OCI-LY1 (cell line): ENCODE measurements around the gene VMAC.

Source experiments
- H2AFZ ChIP-seq: fragments of 200-600 bp; sonication (generic), shearing (Covaris generic); 2 replicates; pipeline ENCODE4 v1.6.0; 2014; ENCODE audit warnings: antibody characterized with exemption, mild to moderate bottlenecking, low read length
- H3F3A ChIP-seq: fragments of 200-600 bp; sonication (generic), shearing (Covaris generic); 2 replicates; pipeline ENCODE4 v1.6.0; 2014; ENCODE audit warnings: mild to moderate bottlenecking, antibody characterized with exemption, low read length, moderate library complexity; ENCODE audit not compliant: insufficient read depth
- H3K27ac ChIP-seq: fragments of 200-600 bp; sonication (generic); 2 replicates; pipeline ENCODE4 v1.5.1; 2014; ENCODE audit warnings: low read length, mixed run types, mild to moderate bottlenecking, low read depth; ENCODE audit not compliant: poor library complexity, severe bottlenecking
- H3K27me3 ChIP-seq: fragments of 200-600 bp; sonication (generic); 2 replicates; pipeline ENCODE4 v1.6.0; 2014; ENCODE audit warnings: antibody characterized with exemption, mild to moderate bottlenecking, low read length, moderate library complexity; ENCODE audit not compliant: insufficient read depth
- H3K36me3 ChIP-seq: fragments of 200-600 bp; sonication (generic); 2 replicates; pipeline ENCODE4 v1.6.1; 2014; ENCODE audit warnings: mild to moderate bottlenecking, antibody characterized with exemption, low read length, moderate library complexity, mixed read lengths; ENCODE audit not compliant: insufficient read depth
- H3K4me1 ChIP-seq: fragments of 200-600 bp; sonication (generic); 2 replicates; pipeline ENCODE4 v1.5.1; 2014; ENCODE audit warnings: mild to moderate bottlenecking, low read length, moderate library complexity; ENCODE audit not compliant: insufficient read depth, severe bottlenecking
- H3K4me2 ChIP-seq: fragments of 200-600 bp; sonication (generic), shearing (Covaris generic); 2 replicates; pipeline ENCODE4 v1.6.1; 2014; ENCODE audit warnings: low read length
- H3K4me3 ChIP-seq: fragments of 200-600 bp; sonication (generic); 2 replicates; pipeline ENCODE4 v1.5.1; 2014; ENCODE audit warnings: low read length, low read depth, mild to moderate bottlenecking, mixed read lengths; ENCODE audit not compliant: poor library complexity, severe bottlenecking
- H3K79me2 ChIP-seq: fragments of 200-600 bp; shearing (Covaris generic); 2 replicates; pipeline ENCODE4 v1.6.1; 2016; ENCODE audit warnings: mixed run types, low read length, mixed read lengths; ENCODE audit not compliant: insufficient read depth
- H3K9ac ChIP-seq: fragments of 200-600 bp; sonication (generic), shearing (Covaris generic); 2 replicates; pipeline ENCODE4 v1.6.1; 2014; ENCODE audit warnings: mild to moderate bottlenecking, low read length, mixed read lengths
- H3K9me2 ChIP-seq: fragments of 200-600 bp; sonication (generic), shearing (Covaris generic); 2 replicates; pipeline ENCODE4 v1.6.1; 2014; ENCODE audit warnings: low read depth, mild to moderate bottlenecking, low read length, mixed read lengths
- H3K9me3 ChIP-seq: fragments of 200-600 bp; shearing (Covaris generic); 2 replicates; pipeline ENCODE4 v1.6.1; 2014; ENCODE audit warnings: low read length, mixed read lengths
- H4K20me1 ChIP-seq: fragments of 200-600 bp; sonication (generic), shearing (Covaris generic); 2 replicates; pipeline ENCODE4 v1.6.0; 2016; ENCODE audit warnings: mild to moderate bottlenecking, low read length; ENCODE audit not compliant: insufficient read depth
- CTCF ChIP-seq: fragments of 200-600 bp; sonication (generic), shearing (Covaris generic); IDR thresholded peaks from 2 replicates; pipeline ENCODE4 v1.5.1; 2017; ENCODE audit warnings: mild to moderate bottlenecking, antibody characterized with exemption, low read length, moderate library complexity, mixed read lengths
- EZH2 ChIP-seq: fragments of 200-600 bp; sonication (generic), shearing (Covaris generic); IDR thresholded peaks from 2 replicates; pipeline ENCODE4 v1.8.0; 2017; ENCODE audit warnings: borderline replicate concordance, mixed run types, mild to moderate bottlenecking, antibody characterized with exemption, low read length, moderate library complexity, mixed read lengths

The VMAC gene

GRCh38 chr19:5955636-5955935, 50.9 kb downstream of the VMAC start:
- H4K20me1 ChIP-seq, result no peaks in the 10 kb centered on the region
- H3K27ac ChIP-seq, result peak overlapping the region; percentile 98
- no peak overlapping the region for H3K4me3 ChIP-seq
- H3K4me2 ChIP-seq, result peak overlapping the region; percentile 18; the same call in 1 of the 2 replicates
- no peak for TF ChIP-seq CTCF
- no peak for TF ChIP-seq EZH2
- H3K9me3 ChIP-seq, result no peaks in the 10 kb centered on the region
- no peaks in the 10 kb centered on the region for H3K9me2 ChIP-seq
- no peaks in the 10 kb centered on the region for H3K27me3 ChIP-seq
- peaks cover 67% of the 10 kb centered on the region for H3K79me2 ChIP-seq
- peaks cover 4% of the 10 kb centered on the region; the same call in 1 of the 2 replicates for H3K36me3 ChIP-seq
- no peaks in the 10 kb centered on the region for H3F3A ChIP-seq
- H3K9ac ChIP-seq, result no peak overlapping the region; the same call in 1 of the 2 replicates
- no peak overlapping the region for H2AFZ ChIP-seq
- H3K4me1 ChIP-seq, result peaks cover 76% of the 10 kb centered on the region

GRCh38 chr19:5956323-5956722, 51.7 kb downstream of the VMAC start:
- peak overlapping the region; percentile 18; the same call in 1 of the 2 replicates for H3K4me2 ChIP-seq
- H3K4me3 ChIP-seq, result no peak overlapping the region
- peaks cover 72% of the 10 kb centered on the region for H3K79me2 ChIP-seq
- no peaks in the 10 kb centered on the region for H3F3A ChIP-seq
- peak overlapping the region; percentile 98 for H3K27ac ChIP-seq
- H3K4me1 ChIP-seq, result peaks cover 74% of the 10 kb centered on the region
- TF ChIP-seq CTCF (no peak), EZH2 (no peak)
- no peaks in the 10 kb centered on the region for H3K9me2 ChIP-seq
- no peaks in the 10 kb centered on the region for H3K9me3 ChIP-seq
- peaks cover 4% of the 10 kb centered on the region; the same call in 1 of the 2 replicates for H3K36me3 ChIP-seq
- H3K9ac ChIP-seq, result no peak overlapping the region; the same call in 1 of the 2 replicates
- no peak overlapping the region for H2AFZ ChIP-seq
- no peaks in the 10 kb centered on the region for H4K20me1 ChIP-seq
- H3K27me3 ChIP-seq, result no peaks in the 10 kb centered on the region

- H3K4me1 ChIP-seq, result peaks cover 73% of the 10 kb centered on the region
- no peaks in the 10 kb centered on the region for H3K27me3 ChIP-seq
- H3K36me3 ChIP-seq, result peaks cover 4% of the 10 kb centered on the region; the same call in 1 of the 2 replicates
- H3K9me2 ChIP-seq, result no peaks in the 10 kb centered on the region
- no peak overlapping the region for H3K4me3 ChIP-seq
- no peaks in the 10 kb centered on the region for H4K20me1 ChIP-seq
- H3F3A ChIP-seq, result no peaks in the 10 kb centered on the region
- H3K4me2 ChIP-seq, result no peak overlapping the region; the same call in 1 of the 2 replicates
- H3K79me2 ChIP-seq, result peaks cover 72% of the 10 kb centered on the region
- peak overlapping the region; percentile 98 for H3K27ac ChIP-seq
- no peaks in the 10 kb centered on the region for H3K9me3 ChIP-seq
- TF ChIP-seq CTCF (no peak), EZH2 (no peak)
- H3K9ac ChIP-seq, result no peak overlapping the region
- H2AFZ ChIP-seq, result no peak overlapping the region
These were observed 52.1 kb downstream of the VMAC start for GRCh38 chr19:5956728-5957127.
